NB4 (cell line): ENCODE results near the gene SH3GL1.

Experiments
- DNase-seq: peaks from one replicate; pipeline ENCODE4 v3.0.0; 2010; ENCODE audit warnings: low read depth
- H3K4me3 ChIP-seq: one replicate; pipeline ENCODE4 v1.5.1; 2011; ENCODE audit warnings: mild to moderate bottlenecking, low read depth, low read length, moderate library complexity
- MYC ChIP-seq: IDR thresholded peaks from 2 replicates; pipeline ENCODE4 v1.6.1; 2011; ENCODE audit warnings: low read depth, low read length
- POLR2A ChIP-seq: IDR thresholded peaks from 2 replicates; pipeline ENCODE4 v1.6.1; 2011; ENCODE audit warnings: mild to moderate bottlenecking; ENCODE audit not compliant: insufficient read length; ENCODE audit errors: extremely low read depth
- TF ChIP-seq, protein P1 (sequence below): IDR thresholded peaks from one replicate; pipeline ENCODE4 v1.5.1; 2012; ENCODE audit warnings: low read depth, low read length
- TF ChIP-seq, protein P2 (sequence below): IDR thresholded peaks from 2 replicates; pipeline ENCODE4 v1.6.1; 2011; ENCODE audit warnings: low read depth, low read length

Gene SH3GL1

DNA sequence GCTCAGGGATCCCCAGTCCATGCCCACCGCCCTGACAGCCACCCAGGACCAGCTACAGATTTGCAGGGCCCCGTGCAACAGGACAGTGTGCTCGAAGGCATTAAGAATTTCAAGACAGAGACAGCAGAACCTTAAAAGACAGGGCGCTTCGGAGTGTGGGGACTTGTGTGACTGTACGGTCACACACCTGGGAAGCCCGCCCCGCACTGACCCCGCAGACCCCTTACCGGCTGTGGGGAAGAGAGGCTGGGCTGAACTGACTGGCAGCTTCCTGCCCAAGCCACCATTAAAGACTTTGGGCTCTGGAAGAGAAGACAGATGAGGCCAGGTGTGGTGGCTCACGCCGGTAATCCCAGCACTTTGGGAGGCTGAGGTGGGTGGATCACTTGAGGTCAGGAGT, 76.1 kb downstream of the SH3GL1 start:
- DNase-seq: no peak
- TF ChIP-seq MYC: no peak
- H3K4me3 ChIP-seq: no peak overlapping the region

DNA sequence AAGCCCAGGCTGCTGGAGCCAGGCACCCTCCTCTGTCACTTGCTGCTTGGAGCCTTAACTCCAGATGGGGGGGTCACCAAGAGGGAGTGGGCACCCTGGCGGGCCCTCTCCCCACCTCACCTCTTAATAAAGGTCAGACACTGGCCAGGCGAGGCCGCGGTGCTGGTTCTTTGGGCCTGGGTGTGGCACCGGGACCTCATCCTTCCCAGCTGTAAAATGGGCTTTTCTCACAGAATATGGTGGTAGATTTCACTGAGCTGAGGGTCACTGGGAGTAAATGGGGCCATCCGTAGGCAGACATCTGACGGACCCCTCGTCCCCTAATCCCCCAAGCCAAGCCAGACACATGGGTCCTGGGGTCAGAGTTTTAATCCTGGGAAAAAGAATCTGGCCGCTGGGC, 76.7 kb downstream of the SH3GL1 start:
- H3K4me3 ChIP-seq: no peak overlapping the region
- TF ChIP-seq, protein P1, sequence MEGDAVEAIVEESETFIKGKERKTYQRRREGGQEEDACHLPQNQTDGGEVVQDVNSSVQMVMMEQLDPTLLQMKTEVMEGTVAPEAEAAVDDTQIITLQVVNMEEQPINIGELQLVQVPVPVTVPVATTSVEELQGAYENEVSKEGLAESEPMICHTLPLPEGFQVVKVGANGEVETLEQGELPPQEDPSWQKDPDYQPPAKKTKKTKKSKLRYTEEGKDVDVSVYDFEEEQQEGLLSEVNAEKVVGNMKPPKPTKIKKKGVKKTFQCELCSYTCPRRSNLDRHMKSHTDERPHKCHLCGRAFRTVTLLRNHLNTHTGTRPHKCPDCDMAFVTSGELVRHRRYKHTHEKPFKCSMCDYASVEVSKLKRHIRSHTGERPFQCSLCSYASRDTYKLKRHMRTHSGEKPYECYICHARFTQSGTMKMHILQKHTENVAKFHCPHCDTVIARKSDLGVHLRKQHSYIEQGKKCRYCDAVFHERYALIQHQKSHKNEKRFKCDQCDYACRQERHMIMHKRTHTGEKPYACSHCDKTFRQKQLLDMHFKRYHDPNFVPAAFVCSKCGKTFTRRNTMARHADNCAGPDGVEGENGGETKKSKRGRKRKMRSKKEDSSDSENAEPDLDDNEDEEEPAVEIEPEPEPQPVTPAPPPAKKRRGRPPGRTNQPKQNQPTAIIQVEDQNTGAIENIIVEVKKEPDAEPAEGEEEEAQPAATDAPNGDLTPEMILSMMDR: no peak
- no peak for TF ChIP-seq POLR2A
- no peak for TF ChIP-seq MYC
- TF ChIP-seq, protein P2, sequence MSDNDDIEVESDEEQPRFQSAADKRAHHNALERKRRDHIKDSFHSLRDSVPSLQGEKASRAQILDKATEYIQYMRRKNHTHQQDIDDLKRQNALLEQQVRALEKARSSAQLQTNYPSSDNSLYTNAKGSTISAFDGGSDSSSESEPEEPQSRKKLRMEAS: no peak
- no peak for DNase-seq

DNA sequence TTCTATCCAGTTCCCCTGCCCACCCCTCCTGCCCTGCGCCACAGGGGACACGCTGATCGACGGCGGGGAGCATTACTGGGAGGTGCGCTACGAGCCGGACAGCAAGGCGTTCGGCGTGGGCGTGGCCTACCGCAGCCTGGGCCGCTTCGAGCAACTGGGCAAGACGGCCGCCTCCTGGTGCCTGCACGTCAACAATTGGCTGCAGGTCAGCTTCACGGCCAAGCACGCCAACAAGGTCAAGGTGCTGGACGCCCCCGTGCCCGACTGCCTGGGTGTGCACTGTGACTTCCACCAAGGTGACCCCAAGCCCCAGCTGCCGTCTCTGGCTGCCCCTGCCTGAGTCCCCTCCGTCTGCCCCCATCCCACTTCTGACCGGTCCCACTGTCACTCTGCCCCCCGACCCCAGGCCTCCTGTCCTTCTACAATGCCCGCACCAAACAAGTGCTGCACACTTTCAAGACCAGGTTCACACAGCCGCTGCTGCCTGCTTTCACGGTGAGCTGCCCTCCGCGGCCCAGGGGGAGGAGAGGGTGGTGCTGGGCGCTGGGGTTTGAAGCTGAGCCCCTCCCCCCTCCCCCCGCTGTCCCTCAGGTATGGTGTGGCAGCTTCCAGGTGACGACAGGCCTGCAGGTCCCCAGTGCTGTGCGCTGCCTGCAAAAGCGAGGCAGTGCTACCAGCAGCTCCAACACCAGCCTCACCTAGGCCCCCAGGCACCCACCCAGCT, 77.2 kb downstream of the SH3GL1 start:
- DNase-seq: no peak
- H3K4me3 ChIP-seq: no peak overlapping the region
- TF ChIP-seq, protein P1: no peak
- TF ChIP-seq POLR2A: no peak
- TF ChIP-seq MYC: no peak
- TF ChIP-seq, protein P2: no peak

DNA sequence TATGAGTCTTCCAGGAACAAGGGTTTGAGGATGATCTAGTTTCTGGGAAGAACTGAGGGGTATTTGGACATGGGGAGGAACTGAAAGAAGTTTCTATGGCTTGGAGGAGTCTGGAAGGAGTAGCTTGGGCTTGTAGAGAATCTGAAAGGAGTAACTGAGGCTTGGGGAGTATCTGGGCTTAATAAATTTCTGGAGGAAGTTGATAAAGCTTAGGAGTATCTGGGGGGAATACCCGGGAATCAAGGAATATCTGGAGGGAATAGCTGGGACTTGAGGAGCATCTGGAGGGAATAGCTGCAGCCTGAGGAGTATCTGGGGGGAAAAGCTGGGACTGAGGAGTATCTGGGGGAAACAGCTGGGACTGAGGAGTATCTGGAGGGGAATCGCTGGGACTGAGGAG, 79.9 kb downstream of the SH3GL1 start:
- DNase-seq: no peak
- H3K4me3 ChIP-seq: no peak overlapping the region
- TF ChIP-seq, protein P2: no peak
- TF ChIP-seq, protein P1: no peak
- no peak for TF ChIP-seq POLR2A
- TF ChIP-seq MYC: no peak

DNA sequence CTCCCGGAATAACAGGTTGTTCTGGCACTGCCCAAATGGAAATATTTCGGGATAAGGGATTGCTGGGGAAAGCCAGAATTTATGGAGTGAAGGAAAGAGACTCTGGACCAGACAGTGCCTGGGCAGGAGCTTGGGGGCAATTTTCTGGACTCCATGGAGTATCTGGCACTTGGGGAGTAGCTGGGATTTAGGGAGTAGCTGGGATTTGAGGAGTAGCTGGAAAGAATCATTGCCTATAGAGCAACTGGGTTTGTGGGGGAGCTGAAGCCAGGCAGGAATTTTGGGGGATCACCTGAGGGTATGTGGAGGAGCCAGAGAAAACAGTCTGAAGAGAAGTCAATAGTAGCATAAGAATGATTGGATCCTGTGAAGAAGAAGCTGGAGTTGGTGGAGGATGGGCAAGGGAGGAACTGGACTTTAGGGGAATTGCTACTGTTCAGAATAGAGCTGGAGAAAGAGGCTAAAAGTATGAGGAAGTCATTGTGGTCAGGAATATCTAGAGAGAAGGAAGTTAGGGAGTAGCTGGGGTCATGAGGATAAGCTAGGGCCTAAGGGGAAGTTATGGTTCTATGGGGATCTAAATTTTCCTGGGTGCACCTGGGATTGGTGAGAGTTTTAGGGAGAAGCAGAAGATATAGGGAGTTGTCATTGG, 81.2 kb downstream of the SH3GL1 start:
- DNase-seq: no peak
- H3K4me3 ChIP-seq: no peak overlapping the region
- TF ChIP-seq, protein P1: no peak
- TF ChIP-seq, protein P2: no peak
- TF ChIP-seq MYC (no peak), POLR2A (no peak)

DNA sequence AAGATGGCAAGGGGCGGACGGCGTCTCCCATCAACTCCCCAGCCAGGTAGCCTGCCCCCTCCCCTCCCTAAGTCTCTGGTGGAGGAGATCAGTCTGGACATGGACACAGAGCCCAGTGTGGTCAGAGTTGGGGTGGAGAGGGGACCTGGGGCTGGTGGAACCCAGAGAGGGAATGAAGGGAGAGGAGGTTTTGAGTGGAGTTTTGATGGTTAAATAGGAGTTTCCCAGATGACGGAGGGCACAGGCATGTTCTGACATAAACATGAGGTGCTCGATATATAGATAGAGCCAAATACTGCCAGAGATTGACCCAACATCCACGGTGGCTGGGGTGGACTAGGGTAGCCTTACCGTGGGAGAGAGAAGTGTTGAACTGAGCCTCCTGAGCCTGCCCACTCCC, 81.9 kb downstream of the SH3GL1 start:
- TF ChIP-seq MYC: no peak
- TF ChIP-seq, protein P1: no peak
- no peak for TF ChIP-seq POLR2A
- TF ChIP-seq, protein P2: no peak
- DNase-seq: no peak
- H3K4me3 ChIP-seq: no peak overlapping the region
